Muscle layer of duodenum (tissue), 2 donors: ENCODE results near the gene TOM1L1.

Source experiments
- H3K27ac ChIP-seq: one replicate; pipeline ENCODE4 v1.7.0; 2013; ENCODE audit warnings: mild to moderate bottlenecking, low read length
- H3K27me3 ChIP-seq: one replicate; pipeline ENCODE4 v1.7.0; 2013; ENCODE audit warnings: low read depth, mild to moderate bottlenecking, control low read depth, low read length
- H3K36me3 ChIP-seq, 2 donors: one replicate each; pipeline ENCODE4 v1.7.0; 2013; ENCODE audit warnings: low read length in 2 of 2, control low read depth in 1 of 2, mild to moderate bottlenecking in 1 of 2; ENCODE audit not compliant: insufficient read depth in 2 of 2, control insufficient read depth in 1 of 2
- H3K4me1 ChIP-seq, 2 donors: one replicate each; pipeline ENCODE4 v1.7.0; 2013; ENCODE audit warnings: low read length in 2 of 2, mild to moderate bottlenecking in 2 of 2, control low read depth in 1 of 2, moderate library complexity in 1 of 2; ENCODE audit not compliant: insufficient read depth in 2 of 2, control insufficient read depth in 1 of 2
- H3K4me3 ChIP-seq, 2 donors: one replicate each; pipeline ENCODE4 v1.7.0; 2013; ENCODE audit warnings: low read length in 2 of 2, low read depth in 1 of 2, mild to moderate bottlenecking in 1 of 2
- H3K9me3 ChIP-seq, 2 donors: one replicate each; pipeline ENCODE4 v1.7.0; 2013; ENCODE audit warnings: low read length in 2 of 2, control low read depth in 1 of 2, mild to moderate bottlenecking in 1 of 2; ENCODE audit not compliant: control insufficient read depth in 1 of 2
- donor health status: healthy.

Gene TOM1L1

DNA sequence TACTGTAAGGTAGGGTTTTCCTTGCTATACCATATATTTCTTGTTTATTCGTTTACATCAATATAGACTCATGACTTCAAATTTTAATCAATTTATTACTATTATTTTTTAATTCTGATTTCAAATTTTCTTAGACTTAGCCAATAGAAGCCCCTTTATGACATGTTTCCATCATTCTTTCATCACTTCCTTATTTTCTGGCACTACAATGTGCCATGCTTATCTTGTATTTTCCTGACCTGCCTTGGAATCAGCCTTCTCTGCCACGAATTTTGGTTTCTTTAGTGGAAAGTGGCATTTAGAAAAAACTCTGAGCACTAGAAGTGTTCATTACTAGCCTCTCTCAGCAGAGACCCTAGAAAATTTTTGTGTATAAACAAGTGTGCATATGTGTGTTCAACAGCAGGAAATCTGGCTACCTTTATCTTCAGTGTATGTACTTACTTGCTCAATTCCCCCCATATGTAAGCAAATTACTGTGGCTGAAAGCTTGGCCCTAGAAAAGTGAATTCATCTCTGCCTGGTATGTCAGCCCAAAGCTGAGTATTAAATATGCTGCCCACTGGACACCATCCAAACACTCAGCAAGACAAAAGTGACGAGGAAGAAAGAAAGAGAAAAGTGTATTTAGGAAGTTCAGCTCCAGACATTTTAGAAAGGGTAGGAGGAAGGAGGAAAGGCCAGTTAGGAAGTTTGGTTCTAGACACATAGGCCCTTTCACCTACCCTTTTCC, 71.9 kb downstream of the TOM1L1 start:
- no peaks in the 10 kb centered on the region for H3K9me3 ChIP-seq
- peaks cover 12 to 13% of the 10 kb centered on the region in 2 donors for H3K4me1 ChIP-seq
- no peaks in the 10 kb centered on the region for H3K36me3 ChIP-seq
- H3K4me3 ChIP-seq, result no peak overlapping the region
- no peaks in the 10 kb centered on the region for H3K27me3 ChIP-seq
- no peak overlapping the region for H3K27ac ChIP-seq

DNA sequence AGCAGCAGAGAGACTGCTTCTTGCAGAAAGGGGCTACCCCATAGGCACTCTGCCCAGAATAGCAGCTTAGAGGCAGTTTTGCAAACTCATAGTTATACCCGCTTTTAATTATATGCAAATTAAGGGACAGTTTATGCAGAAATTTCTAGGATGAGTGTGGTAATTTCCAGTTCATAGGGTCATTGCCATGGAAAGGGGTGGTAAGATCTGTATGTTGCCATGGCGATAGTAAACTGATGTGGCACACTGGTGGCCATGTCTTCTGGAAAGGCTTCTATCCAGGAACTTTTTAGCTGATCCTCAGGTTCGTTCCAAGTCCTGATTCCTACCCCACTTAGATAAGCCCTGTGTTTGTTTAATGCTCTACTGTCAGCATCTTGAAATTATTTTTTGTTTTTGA, 74.1 kb downstream of the TOM1L1 start:
- no peaks in the 10 kb centered on the region for H3K9me3 ChIP-seq

DNA sequence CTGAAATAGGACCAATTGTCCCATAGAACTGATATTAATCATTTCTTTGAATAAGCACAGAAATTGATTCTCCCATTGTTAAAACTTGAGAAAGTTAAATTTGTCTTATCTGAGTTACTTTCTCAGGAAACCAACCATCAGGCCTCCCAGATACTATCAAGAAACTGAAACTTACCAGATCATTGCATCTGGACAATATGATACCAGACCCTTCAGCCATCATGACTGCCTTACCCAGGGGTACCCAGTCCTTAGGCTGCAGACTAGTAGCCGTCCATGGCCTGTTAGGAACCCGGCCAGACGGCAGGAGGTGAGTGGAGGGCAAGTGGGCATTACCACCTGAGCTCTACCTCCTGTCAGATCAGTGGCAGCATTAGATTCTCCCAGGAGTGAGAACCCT, 75.7 kb downstream of the TOM1L1 start:
- H3K9me3 ChIP-seq, result no peaks in the 10 kb centered on the region
- H3K27me3 ChIP-seq, result no peaks in the 10 kb centered on the region
- H3K27ac ChIP-seq, result no peak overlapping the region
- no peak overlapping the region for H3K4me3 ChIP-seq
- no peaks in the 10 kb centered on the region for H3K36me3 ChIP-seq
- no peaks in the 10 kb centered on the region for H3K4me1 ChIP-seq

More for the DNA sequence above, 74.1 kb downstream of the TOM1L1 start:
- H3K4me1 ChIP-seq, result peaks cover 6 to 8% of the 10 kb centered on the region in 2 donors
- H3K36me3 ChIP-seq, result no peaks in the 10 kb centered on the region
- no peak overlapping the region for H3K27ac ChIP-seq
- H3K27me3 ChIP-seq, result no peaks in the 10 kb centered on the region
- no peak overlapping the region for H3K4me3 ChIP-seq

DNA sequence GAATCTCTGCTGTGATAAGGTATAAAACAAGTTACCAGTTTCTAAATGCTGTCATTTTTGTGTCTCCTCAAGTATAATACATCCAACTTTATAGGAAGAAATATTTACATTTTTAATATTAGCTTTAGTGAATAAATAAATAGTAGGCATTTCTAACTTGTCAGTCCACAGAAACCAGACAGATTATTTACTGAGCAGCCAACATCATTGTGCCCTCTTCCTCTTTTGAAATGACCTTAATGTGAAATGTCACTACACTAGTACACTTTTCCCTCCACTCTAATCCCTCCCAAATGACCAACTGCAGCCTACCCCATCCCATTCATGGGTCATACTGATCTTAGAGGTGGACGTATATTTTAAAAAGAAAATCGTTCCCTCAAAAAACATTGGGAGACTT, 77.1 kb downstream of the TOM1L1 start:
- Histone ChIP-seq H3K9me3 (no peaks in the 10 kb centered on the region), H3K27me3 (no peaks in the 10 kb centered on the region), H3K27ac (no peak overlapping the region), H3K4me1 (no peaks in the 10 kb centered on the region), H3K4me3 (no peak overlapping the region), H3K36me3 (no peaks in the 10 kb centered on the region)

DNA sequence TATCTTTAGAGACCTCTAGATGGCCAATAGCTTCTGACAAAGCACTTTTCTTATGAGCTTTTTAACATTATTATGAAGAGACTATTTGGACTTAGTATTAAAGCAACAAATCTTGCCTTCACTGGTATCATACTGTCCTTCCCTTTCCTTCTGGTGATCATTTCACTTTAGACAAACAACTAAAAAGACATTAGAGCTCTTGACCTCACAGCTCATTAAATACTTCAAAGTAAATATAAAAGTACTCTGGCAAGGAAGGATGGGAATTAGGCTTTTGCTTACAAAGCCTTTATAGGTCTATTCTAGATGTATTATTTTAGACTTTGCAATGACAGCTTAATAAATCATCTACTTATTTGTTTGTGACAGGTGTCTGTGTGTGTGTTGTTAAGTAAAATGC, 79.0 kb downstream of the TOM1L1 start:
- Histone ChIP-seq H3K27ac (no peak overlapping the region), H3K4me3 (no peak overlapping the region), H3K4me1 (no peaks in the 10 kb centered on the region), H3K27me3 (no peaks in the 10 kb centered on the region), H3K36me3 (no peaks in the 10 kb centered on the region), H3K9me3 (no peaks in the 10 kb centered on the region)

DNA sequence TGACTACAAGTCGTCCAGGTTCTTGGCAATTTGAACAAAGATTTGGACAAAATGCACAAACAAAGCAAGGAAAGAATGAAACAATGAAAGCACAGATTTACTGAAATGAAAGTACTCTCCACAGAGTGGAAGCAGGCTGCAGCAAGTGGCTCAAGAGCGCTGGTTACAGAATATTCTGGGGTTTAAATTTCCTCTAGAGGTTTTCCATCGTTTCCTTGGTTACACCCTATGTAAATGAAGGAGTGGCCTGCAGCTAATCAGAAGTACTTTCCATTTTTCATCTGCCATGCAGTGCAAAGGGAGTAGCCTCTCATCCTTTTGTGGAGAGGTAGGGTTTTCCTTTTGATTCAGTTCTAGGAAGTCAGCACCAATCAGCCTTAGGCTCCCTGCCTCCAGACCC, 79.7 kb downstream of the TOM1L1 start:
- Histone ChIP-seq H3K27me3 (no peaks in the 10 kb centered on the region), H3K9me3 (no peaks in the 10 kb centered on the region), H3K4me3 (no peak overlapping the region), H3K4me1 (no peaks in the 10 kb centered on the region), H3K36me3 (no peaks in the 10 kb centered on the region), H3K27ac (no peak overlapping the region)

GRCh38 chr17:54982399-54982798, 81.7 kb downstream of the TOM1L1 start:
- no peak overlapping the region for H3K27ac ChIP-seq
- no peak overlapping the region for H3K4me3 ChIP-seq
- no peaks in the 10 kb centered on the region for H3K27me3 ChIP-seq
- no peaks in the 10 kb centered on the region for H3K4me1 ChIP-seq
- peaks cover 0 to 3% of the 10 kb centered on the region in 2 donors for H3K36me3 ChIP-seq
- H3K9me3 ChIP-seq, result no peaks in the 10 kb centered on the region

GRCh38 chr17:54983260-54983659, 82.6 kb downstream of the TOM1L1 start:
- no peaks in the 10 kb centered on the region for H3K4me1 ChIP-seq
- H3K27me3 ChIP-seq, result no peaks in the 10 kb centered on the region
- H3K4me3 ChIP-seq, result no peak overlapping the region
- H3K36me3 ChIP-seq, result peaks cover 0 to 3% of the 10 kb centered on the region in 2 donors
- H3K9me3 ChIP-seq, result no peaks in the 10 kb centered on the region
- H3K27ac ChIP-seq, result no peak overlapping the region

DNA sequence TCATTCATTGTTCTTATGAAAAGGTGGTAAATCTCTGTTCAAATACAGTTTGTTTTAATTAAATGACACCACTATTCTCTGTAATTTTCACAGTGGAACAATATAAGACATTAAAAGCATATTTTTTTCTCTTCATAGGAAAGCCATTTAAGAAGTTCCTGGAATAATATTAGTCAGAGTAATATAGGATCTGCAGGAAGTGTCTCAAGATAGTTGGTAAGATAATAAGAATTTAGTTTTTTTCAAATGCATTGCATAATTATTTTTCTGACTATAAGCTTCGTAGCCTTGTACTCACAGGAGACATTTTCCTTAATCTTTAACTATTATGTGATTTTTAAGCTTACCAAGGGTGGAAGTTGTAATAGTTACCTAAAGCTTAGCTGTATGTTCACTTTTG, 84.8 kb downstream of the TOM1L1 start:
- Histone ChIP-seq H3K4me3 (no peak overlapping the region), H3K4me1 (no peaks in the 10 kb centered on the region), H3K9me3 (no peaks in the 10 kb centered on the region), H3K36me3 (peaks cover 0 to 3% of the 10 kb centered on the region in 2 donors), H3K27ac (no peak overlapping the region), H3K27me3 (no peaks in the 10 kb centered on the region)

DNA sequence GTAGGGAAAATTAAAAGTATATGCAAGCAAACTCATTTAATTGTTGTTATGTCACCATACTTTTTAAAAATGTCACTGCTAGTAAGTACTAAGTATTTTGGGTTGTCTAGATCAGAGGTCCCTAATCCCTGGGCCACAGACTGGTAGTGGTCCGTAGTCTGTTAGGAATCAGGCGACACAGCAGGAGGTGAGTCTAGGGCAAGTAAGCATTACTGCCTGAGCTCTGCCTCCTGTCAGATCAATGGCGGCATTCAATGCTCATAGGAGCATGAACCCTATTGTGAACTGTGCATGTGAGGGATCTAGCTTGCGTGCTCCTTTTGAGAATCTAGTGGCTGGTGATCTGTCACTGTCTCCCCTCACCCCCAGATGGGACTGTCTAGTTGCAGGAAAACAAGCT, 89.5 kb downstream of the TOM1L1 start:
- Histone ChIP-seq H3K36me3 (peaks cover 3 to 5% of the 10 kb centered on the region in 2 donors), H3K4me1 (no peaks in the 10 kb centered on the region), H3K27me3 (no peaks in the 10 kb centered on the region), H3K4me3 (no peak overlapping the region), H3K27ac (no peak overlapping the region), H3K9me3 (no peaks in the 10 kb centered on the region)

- no peak overlapping the region for H3K4me3 ChIP-seq
- H3K27ac ChIP-seq, result no peak overlapping the region
- no peaks in the 10 kb centered on the region for H3K9me3 ChIP-seq
- peaks cover 3 to 9% of the 10 kb centered on the region in 2 donors for H3K36me3 ChIP-seq
- no peaks in the 10 kb centered on the region for H3K4me1 ChIP-seq
- H3K27me3 ChIP-seq, result no peaks in the 10 kb centered on the region
These were observed 90.9 kb downstream of the TOM1L1 start for GRCh38 chr17:54991567-54991966.
